ENCODE data around the gene NTNG1.

NTNG1 gene

DNA sequence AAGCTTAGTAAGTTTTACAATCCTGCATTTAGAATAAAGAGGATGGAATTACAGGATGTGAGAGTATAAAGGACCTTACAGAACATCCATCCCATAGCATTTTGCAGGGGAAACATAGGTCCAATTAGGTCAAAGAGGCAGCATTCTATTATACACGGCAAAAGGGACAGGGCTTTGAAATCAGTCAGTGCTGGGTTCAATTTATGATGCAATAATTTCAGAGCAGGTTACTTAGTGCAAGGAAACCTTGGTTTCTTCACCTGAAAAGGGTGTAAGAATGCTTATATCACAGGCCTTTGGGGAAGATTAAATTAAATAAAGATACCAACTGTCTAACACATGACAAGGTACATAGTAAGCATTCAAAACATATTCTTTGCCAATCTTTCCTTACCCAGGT is 17.1 kb upstream of the NTNG1 start:
- no peak overlapping the region for H3K9ac ChIP-seq (ENCODE audit: low read length)
- no peak overlapping the region for H3K27ac ChIP-seq (ENCODE audit: low read depth, low read length)
- no peaks in the 10 kb centered on the region for H3K4me1 ChIP-seq (ENCODE audit: control insufficient read depth, insufficient read depth, low read length)
- no peaks in the 10 kb centered on the region for H3K9me3 ChIP-seq (ENCODE audit: control insufficient read depth, insufficient read depth, low read depth, low read length)
- no peak overlapping the region for H3K4me3 ChIP-seq (ENCODE audit: low read depth, low read length)
- H3K36me3 ChIP-seq (ENCODE audit: control insufficient read depth, insufficient read depth, low read length) = no peaks in the 10 kb centered on the region
- no peaks in the 10 kb centered on the region for H3K27me3 ChIP-seq (ENCODE audit: control insufficient read depth, insufficient read depth, low read length)

DNA sequence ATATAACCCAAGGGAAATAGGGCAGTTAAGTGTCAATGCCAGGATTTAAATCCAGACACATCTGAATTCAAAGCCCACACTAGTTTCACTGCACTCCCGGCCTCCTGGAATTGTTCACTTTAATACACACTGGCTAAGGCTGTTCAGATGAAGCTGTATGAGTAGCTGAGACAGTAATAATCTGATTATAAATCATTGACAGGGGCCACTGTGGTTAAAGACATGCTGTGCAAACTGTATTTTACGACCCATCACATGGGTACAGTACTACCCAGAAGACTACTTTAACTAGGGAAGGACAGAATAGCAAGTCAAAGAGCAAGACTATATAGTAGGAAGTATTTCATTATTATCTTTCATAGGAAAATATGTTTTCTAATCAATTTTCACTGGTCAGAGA is 16.1 kb upstream of the NTNG1 start:
- H3K4me1 ChIP-seq (ENCODE audit: control insufficient read depth, insufficient read depth, low read length) = no peaks in the 10 kb centered on the region
- no peaks in the 10 kb centered on the region for H3K36me3 ChIP-seq (ENCODE audit: control insufficient read depth, insufficient read depth, low read length)
- no peak overlapping the region for H3K9ac ChIP-seq (ENCODE audit: low read length)
- H3K4me3 ChIP-seq (ENCODE audit: low read depth, low read length) = no peak overlapping the region
- no peaks in the 10 kb centered on the region for H3K9me3 ChIP-seq (ENCODE audit: control insufficient read depth, insufficient read depth, low read depth, low read length)
- no peak overlapping the region for H3K27ac ChIP-seq (ENCODE audit: low read depth, low read length)
- no peaks in the 10 kb centered on the region for H3K27me3 ChIP-seq (ENCODE audit: control insufficient read depth, insufficient read depth, low read length)

DNA sequence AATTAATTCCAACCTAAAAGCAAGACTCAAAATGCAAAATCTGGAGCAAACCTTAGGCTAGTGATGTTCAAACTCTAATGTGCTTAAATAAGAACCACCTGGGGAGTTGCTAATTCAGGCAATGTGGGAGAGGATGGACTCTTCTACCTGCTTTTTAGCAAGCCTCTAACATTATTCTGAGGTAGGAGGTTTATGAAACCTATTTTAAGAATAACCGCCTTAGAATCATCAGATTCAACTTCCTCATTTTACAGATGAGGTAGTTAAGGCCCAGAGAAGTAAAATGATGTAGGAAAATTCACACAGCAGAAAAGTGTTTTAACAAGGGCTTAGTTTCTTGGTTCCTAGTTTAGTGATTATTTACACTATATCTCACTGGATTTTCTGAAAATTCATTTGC is 8.6 kb upstream of the NTNG1 start:
- Histone ChIP-seq H3K9me3 (ENCODE audit: control insufficient read depth, insufficient read depth, low read depth, low read length) (no peaks in the 10 kb centered on the region), H3K9ac (ENCODE audit: low read length) (no peak overlapping the region), H3K4me1 (ENCODE audit: control insufficient read depth, insufficient read depth, low read length) (no peaks in the 10 kb centered on the region), H3K36me3 (ENCODE audit: control insufficient read depth, insufficient read depth, low read length) (no peaks in the 10 kb centered on the region), H3K27ac (ENCODE audit: low read depth, low read length) (no peak overlapping the region), H3K4me3 (ENCODE audit: low read depth, low read length) (no peak overlapping the region), H3K27me3 (ENCODE audit: control insufficient read depth, insufficient read depth, low read length) (no peaks in the 10 kb centered on the region; the same call in 1 of the 2 replicates)

DNA sequence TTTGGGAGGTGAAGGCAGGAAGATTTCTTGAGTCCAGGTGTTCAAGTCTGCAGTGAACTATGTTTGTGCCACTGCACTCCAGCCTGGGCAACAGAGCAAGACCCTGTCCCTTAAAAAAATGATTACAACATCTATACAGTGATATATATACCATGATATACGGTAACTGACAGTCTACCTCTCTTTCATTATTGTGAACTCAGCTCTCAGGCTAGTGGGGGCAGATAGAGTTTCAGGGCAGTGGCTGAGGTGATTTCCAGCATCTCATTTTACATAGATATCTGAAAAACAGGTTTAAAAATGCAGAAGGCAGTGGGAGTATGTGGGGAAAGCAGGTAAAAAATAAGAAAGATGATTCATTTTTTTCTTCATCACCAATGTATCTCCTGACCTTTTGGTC is 8.1 kb upstream of the NTNG1 start:
- Histone ChIP-seq H3K36me3 (ENCODE audit: control insufficient read depth, insufficient read depth, low read length) (no peaks in the 10 kb centered on the region), H3K9ac (ENCODE audit: low read length) (no peak overlapping the region), H3K4me1 (ENCODE audit: control insufficient read depth, insufficient read depth, low read length) (no peaks in the 10 kb centered on the region), H3K9me3 (ENCODE audit: control insufficient read depth, insufficient read depth, low read depth, low read length) (no peaks in the 10 kb centered on the region), H3K27ac (ENCODE audit: low read depth, low read length) (no peak overlapping the region), H3K4me3 (ENCODE audit: low read depth, low read length) (no peak overlapping the region), H3K27me3 (ENCODE audit: control insufficient read depth, insufficient read depth, low read length) (no peaks in the 10 kb centered on the region; the same call in 1 of the 2 replicates)

DNA sequence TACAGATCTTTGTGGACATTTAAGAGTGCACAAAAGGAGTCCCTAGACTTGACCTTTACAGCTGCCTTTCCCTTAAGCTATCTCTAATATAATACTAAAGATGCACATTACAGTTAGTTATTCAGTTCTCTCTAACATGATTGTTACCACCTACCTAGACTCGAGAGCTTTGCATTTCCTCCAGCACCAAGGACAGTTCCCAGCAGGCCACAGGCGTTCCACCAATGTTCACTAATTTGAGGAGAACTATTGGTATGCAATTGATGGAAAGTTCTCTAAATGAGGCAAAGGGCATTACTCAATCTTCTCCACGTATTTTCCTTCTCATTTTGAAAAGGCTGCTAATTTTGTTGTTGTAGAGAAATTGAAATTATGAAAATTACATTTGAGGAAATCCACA is 5.4 kb upstream of the NTNG1 start:
- peaks cover 17% of the 10 kb centered on the region for H3K4me1 ChIP-seq (ENCODE audit: control insufficient read depth, insufficient read depth, low read length)
- no peak overlapping the region for H3K4me3 ChIP-seq (ENCODE audit: low read depth, low read length)
- H3K9me3 ChIP-seq (ENCODE audit: control insufficient read depth, insufficient read depth, low read depth, low read length) = no peaks in the 10 kb centered on the region
- no peaks in the 10 kb centered on the region for H3K36me3 ChIP-seq (ENCODE audit: control insufficient read depth, insufficient read depth, low read length)
- H3K9ac ChIP-seq (ENCODE audit: low read length) = no peak overlapping the region
- H3K27me3 ChIP-seq (ENCODE audit: control insufficient read depth, insufficient read depth, low read length) = peaks cover 18% of the 10 kb centered on the region
- H3K27ac ChIP-seq (ENCODE audit: low read depth, low read length) = no peak overlapping the region

DNA sequence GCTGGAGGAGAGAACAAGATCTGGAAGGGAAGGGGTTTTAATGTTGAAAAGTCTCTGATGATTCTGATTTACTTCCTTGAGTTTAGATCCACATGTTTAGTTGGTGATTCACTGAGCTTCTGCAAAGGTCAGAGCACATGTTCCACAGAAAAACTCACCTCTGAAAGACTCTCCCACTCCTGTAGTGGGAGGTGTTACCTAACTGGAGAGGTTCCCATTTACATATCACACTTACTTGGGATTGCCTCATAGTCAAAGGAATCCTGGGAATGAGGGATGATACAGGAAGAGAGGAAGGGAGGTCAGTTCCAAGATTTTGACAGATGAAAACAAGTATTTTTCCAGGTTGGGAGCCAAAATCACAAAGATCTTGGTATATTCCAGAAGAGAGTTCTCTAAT is 2.7 kb upstream of the NTNG1 start:
- H3K27ac ChIP-seq (ENCODE audit: low read depth, low read length) = no peak overlapping the region
- H3K4me1 ChIP-seq (ENCODE audit: control insufficient read depth, insufficient read depth, low read length) = peaks cover 17% of the 10 kb centered on the region
- H3K36me3 ChIP-seq (ENCODE audit: control insufficient read depth, insufficient read depth, low read length) = no peaks in the 10 kb centered on the region
- H3K9me3 ChIP-seq (ENCODE audit: control insufficient read depth, insufficient read depth, low read depth, low read length) = no peaks in the 10 kb centered on the region
- no peak overlapping the region for H3K9ac ChIP-seq (ENCODE audit: low read length)
- peaks cover 28% of the 10 kb centered on the region for H3K27me3 ChIP-seq (ENCODE audit: control insufficient read depth, insufficient read depth, low read length)
- no peak overlapping the region for H3K4me3 ChIP-seq (ENCODE audit: low read depth, low read length)

DNA sequence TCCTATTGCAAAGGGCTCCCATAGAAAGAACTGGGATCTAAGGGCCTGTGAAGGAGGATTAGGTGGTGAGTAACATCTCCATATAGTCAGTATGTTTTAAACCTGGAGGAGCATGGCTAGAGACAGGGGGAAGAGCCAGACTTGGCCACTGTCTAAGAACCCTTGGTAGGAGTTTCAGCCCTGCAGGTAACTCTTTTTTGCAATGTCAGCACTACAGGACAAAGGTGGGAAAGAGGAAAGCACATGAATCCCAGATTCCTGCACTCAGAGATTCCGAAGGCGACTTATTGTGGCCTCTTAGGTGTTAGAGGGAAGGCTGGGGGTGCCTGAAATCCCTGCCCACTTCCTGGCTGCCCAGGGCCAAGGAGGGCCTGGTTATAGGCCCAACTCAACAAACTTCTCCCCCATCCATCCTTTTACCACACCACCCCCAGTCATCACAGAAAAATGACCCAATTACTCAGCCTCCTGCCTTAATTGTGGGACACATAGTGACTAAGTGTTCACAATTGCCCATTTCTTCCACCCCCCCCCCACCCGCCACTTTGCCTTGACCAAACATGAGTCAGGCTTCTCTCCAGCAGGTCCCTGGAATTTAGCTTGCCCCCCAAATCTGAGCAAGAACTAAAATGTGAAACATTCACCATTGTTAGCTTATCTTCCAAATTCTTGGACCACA is 1.9 kb upstream of the NTNG1 start:
- Histone ChIP-seq H3K36me3 (ENCODE audit: control insufficient read depth, insufficient read depth, low read length) (no peaks in the 10 kb centered on the region), H3K9me3 (ENCODE audit: control insufficient read depth, insufficient read depth, low read depth, low read length) (no peaks in the 10 kb centered on the region), H3K9ac (ENCODE audit: low read length) (no peak overlapping the region), H3K4me3 (ENCODE audit: low read depth, low read length) (peak overlapping the region; percentile 89), H3K27ac (ENCODE audit: low read depth, low read length) (no peak overlapping the region), H3K27me3 (ENCODE audit: control insufficient read depth, insufficient read depth, low read length) (peaks cover 28% of the 10 kb centered on the region), H3K4me1 (ENCODE audit: control insufficient read depth, insufficient read depth, low read length) (peaks cover 17% of the 10 kb centered on the region)

DNA sequence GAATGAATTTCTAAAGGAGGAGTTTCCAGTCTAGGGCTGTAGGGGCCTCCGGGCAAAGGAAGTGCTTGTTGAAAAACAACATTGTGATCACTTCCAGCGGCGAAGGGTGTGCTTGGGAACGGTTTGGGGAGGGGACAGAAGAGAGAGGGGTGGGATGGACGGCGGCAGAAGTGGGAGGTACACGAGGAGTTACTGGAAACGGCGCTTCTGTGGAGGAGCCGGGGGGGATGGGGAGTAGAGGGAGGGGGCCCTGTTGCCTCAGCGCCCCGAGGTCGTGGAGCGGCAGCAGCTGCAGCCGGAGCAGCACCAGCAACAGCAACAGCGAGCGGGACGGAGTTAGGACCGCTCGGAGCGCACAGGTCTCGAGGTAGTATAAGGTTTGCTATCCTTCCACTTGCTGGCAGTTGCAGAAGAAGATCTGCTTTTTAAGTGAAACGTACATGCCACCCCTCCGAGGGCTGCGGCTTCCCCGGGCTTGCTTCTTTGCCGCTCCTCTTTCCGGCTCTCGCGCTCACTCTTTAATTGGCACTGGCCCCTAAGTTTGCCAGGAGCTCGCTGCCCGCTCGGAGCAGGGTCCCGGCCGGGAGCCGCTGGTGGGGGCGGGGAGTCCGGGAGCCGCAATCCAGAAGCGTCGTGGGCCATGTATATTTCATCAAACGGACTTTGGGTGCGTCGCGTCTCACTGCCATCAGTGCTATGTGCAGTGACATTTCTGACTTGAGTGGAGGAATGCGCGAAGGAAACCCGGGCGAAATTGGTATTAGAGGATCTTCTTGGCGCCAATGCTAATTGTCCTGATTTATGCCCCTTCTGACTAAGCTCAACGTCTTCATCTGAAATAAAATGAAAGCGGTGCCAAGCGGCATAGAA is 771 bp upstream of the NTNG1 start:
- no peak overlapping the region for H3K27ac ChIP-seq (ENCODE audit: low read depth, low read length)
- peaks cover 17% of the 10 kb centered on the region for H3K4me1 ChIP-seq (ENCODE audit: control insufficient read depth, insufficient read depth, low read length)
- no peaks in the 10 kb centered on the region for H3K36me3 ChIP-seq (ENCODE audit: control insufficient read depth, insufficient read depth, low read length)
- peak overlapping the region; percentile 89 for H3K4me3 ChIP-seq (ENCODE audit: low read depth, low read length)
- no peaks in the 10 kb centered on the region for H3K9me3 ChIP-seq (ENCODE audit: control insufficient read depth, insufficient read depth, low read depth, low read length)
- H3K9ac ChIP-seq (ENCODE audit: low read length) = peak overlapping the region; percentile 14
- H3K27me3 ChIP-seq (ENCODE audit: control insufficient read depth, insufficient read depth, low read length) = peaks cover 28% of the 10 kb centered on the region

DNA sequence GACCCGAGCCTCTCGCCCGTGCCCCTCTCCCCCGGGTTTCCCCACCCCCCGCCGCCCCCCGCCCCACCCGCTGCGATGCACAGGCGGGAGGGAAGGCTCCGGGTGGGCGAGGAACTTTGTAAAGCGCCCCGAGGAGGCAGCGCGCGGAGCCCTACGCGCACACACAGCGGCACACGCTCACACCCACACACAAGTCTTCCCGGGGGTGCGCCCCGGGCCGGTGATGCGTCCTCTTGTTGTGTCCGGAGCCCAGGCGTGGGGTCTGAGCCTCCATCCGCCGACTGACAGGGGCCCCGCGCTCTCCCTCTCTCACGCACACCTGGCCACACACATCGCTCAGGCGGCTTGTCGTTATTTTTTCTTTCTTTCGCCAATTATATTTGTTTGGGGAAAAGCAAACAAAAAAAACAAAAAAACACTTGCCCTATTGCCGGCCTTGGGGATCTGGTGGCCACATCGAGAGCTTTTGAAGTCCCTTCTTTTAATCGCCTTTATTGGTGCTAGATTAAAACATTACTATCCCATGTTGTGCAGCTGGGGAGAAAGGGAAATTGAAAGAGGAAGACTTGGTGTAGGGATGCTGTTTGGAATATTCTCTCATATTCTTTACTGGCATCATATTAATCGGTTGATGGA is 770 bp downstream of the NTNG1 start:
- H3K4me3 ChIP-seq (ENCODE audit: low read depth, low read length) = peak overlapping the region; percentile 89
- peaks cover 28% of the 10 kb centered on the region for H3K27me3 ChIP-seq (ENCODE audit: control insufficient read depth, insufficient read depth, low read length)
- H3K9ac ChIP-seq (ENCODE audit: low read length) = peak overlapping the region; percentile 42
- no peaks in the 10 kb centered on the region for H3K36me3 ChIP-seq (ENCODE audit: control insufficient read depth, insufficient read depth, low read length)
- peaks cover 17% of the 10 kb centered on the region for H3K4me1 ChIP-seq (ENCODE audit: control insufficient read depth, insufficient read depth, low read length)
- H3K9me3 ChIP-seq (ENCODE audit: control insufficient read depth, insufficient read depth, low read depth, low read length) = no peaks in the 10 kb centered on the region
- H3K27ac ChIP-seq (ENCODE audit: low read depth, low read length) = no peak overlapping the region

DNA sequence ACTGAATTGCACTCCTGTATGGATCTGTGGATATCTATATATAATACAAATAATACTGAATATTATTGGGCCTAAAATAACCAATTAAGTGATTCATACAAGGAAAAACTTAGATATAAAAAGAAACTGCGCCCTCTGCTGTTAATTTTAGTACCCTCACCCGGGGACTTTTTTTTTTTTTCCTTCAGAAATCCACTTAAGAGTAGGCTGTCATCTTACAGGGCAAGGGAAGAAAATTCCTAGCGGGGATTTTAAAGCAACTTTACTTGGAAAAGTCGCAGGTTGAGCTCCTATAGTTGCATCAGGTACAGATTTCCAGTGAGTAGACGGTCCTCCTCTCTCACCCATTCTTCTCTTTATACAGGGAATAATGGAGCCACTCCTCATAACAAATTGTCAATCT is 1.3 kb downstream of the NTNG1 start:
- no peak overlapping the region for H3K9ac ChIP-seq (ENCODE audit: low read length)
- no peak overlapping the region for H3K27ac ChIP-seq (ENCODE audit: low read depth, low read length)
- no peaks in the 10 kb centered on the region for H3K9me3 ChIP-seq (ENCODE audit: control insufficient read depth, insufficient read depth, low read depth, low read length)
- peaks cover 28% of the 10 kb centered on the region for H3K27me3 ChIP-seq (ENCODE audit: control insufficient read depth, insufficient read depth, low read length)
- H3K4me3 ChIP-seq (ENCODE audit: low read depth, low read length) = peak overlapping the region; percentile 89
- H3K36me3 ChIP-seq (ENCODE audit: control insufficient read depth, insufficient read depth, low read length) = no peaks in the 10 kb centered on the region
- H3K4me1 ChIP-seq (ENCODE audit: control insufficient read depth, insufficient read depth, low read length) = peaks cover 17% of the 10 kb centered on the region

DNA sequence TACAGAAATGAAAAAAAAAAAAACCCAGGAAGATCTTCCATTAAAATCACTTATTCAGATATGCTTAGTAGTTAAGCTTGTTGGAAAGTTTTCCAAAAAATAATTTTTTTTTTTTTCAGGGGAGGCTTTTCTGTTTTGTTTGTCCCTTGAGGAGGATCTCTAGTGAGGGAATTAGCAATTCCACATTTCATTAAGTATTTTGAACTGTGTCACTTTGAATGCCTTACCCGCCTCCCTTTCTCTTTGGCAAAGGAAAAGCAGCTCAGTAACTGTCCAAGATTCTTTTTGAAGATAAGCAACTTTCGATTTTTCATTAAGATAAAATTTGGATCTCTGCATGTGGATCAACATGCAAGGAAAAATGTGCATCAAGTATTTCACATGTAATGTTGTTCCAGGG is 1.8 kb downstream of the NTNG1 start:
- Histone ChIP-seq H3K27ac (ENCODE audit: low read depth, low read length) (no peak overlapping the region), H3K9me3 (ENCODE audit: control insufficient read depth, insufficient read depth, low read depth, low read length) (no peaks in the 10 kb centered on the region), H3K4me3 (ENCODE audit: low read depth, low read length) (no peak overlapping the region), H3K36me3 (ENCODE audit: control insufficient read depth, insufficient read depth, low read length) (no peaks in the 10 kb centered on the region), H3K9ac (ENCODE audit: low read length) (no peak overlapping the region), H3K4me1 (ENCODE audit: control insufficient read depth, insufficient read depth, low read length) (peaks cover 17% of the 10 kb centered on the region), H3K27me3 (ENCODE audit: control insufficient read depth, insufficient read depth, low read length) (peaks cover 28% of the 10 kb centered on the region)
